Measurements from ENCODE around the gene LIN7A. TPM values are rescaled to one million over a fixed set of nuclear protein-coding genes. Genes with fewer than 3 reads are reported as not detected.

Gene LIN7A
- total RNA-seq, 1 donor from 2014 or later: 5.8 TPM

DNA sequence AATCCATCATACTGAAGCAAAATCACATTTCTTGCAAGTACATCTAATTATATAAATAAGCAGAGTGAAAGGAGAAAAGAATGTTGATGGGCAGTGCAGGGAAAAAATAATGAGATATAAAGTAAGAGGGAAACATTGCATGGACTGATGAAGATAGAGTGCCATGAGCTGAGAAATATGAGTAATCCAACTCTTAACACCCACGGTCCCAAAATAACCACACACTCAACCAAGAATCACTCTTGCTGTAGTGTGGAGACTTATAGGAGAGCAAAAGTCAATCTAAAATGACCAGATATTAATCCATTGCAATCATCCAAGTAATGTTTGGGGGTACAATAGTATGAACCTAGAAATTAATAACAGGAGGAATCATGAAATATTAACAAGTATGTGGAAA, 180.9 kb downstream of the LIN7A start:
- DNase-seq (ENCODE audit: low spot score): no peak

DNA sequence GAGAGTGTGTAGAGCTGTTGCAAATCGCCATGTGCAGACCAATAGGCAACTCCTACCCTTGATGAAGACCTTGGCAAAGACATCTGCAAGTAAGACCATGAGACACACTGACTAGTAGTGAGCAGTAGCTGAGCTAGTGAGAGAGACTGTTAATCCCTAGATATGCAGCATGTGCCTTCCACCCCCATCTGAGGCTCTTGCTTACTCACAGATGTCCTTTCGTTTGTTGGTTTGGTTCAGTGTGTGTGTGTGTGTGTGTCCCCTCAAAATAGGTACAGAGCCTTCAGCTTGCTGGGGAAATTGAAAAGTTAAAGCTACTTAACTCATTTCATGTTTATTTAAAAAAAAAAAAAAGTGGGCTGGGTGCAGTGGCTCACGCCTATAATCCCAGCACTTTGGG, 183.5 kb downstream of the LIN7A start:
- no peak for DNase-seq (ENCODE audit: low spot score)

DNA sequence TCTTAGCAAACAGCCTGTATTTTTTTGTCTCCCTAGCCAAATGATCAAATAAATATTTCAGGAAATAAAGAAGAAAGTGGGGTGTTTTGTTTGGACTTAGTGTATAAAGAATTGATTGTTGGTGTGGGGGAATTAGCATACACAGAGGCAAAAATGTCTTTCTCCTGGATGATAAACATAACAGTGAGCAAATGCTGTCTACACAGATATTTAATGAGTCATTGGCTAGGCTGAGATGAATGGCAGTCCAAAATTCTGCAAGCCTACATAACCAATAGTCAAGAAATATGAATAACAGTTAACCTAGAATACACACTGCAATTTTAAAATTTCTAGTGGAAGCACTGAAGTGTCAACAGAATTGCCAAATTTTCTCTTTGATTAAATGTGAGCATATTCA, 185.3 kb downstream of the LIN7A start:
- DNase-seq (ENCODE audit: low spot score): no peak

DNA sequence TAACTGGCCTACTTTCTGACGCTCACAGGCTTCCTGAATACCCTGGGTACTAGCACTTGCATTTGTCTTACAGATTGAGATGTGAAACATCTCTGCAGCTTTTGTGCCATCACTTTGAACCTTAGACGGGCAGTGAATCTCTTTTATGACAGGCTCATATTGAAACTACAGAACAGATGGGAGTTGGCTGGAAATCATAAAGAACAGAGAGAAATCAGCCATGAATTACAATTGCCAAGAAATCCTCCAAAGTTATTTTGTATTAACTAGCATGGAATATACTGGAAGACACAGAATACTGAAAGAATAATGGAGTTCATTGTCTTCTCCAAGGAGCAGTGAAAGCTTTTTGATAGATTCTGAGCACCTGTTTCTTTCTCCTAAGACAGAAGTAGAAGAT, 188.3 kb downstream of the LIN7A start:
- no peak for DNase-seq (ENCODE audit: low spot score)

DNA sequence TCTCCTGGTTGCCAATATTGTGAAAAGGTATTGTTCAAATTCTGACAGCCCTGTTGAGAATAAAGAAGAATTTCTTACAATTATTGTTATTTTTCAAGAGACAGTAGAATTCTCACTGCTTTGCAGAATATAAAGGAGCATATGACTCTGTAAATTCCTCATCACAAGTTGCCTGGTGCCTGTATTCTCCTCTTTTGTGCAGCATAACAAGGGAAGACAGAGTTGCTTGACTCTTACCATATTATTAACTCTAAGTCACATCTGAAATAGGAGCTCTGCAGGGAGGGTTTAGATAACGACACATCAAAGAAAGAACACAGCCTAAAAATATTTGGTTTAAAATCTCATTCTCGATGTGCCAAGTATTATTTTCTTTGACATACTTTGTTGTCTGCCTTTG, 189.9 kb downstream of the LIN7A start:
- DNase-seq (ENCODE audit: low spot score): no peak

DNA sequence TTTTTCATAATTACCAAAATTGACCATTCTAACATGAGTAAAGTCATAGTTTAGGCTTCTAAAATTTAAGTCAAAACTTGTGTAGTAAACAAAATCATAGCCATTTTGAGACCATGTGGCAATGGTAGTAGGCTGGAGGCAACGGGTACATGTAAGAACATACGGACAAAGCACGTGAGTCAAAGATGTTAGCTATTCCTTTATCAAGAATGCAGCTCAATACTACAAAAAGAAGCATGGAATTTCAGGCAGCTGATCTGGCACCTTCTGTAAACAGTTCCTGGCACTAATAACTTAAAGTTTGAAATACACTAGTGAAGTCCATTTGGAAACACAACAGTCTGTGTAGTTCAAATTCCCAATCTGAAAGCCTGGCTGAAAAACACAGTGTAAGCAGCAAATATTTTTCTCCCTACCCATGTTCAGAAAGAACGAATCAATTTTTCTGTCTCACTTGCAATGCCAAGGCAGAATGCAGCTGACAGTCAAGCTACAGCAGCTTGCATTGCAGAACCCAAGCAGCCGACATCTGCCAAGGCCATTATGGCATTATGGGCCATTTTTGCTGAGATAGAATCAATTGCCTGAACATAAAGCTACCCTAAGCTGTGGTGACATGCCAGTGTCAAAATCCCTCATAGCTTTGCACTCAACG, 191.8 kb downstream of the LIN7A start:
- no peak for DNase-seq (ENCODE audit: low spot score)

Small RNA genes within 50 kb of the gene (microRNA-seq; reads per million reads assigned to microRNA genes)
- not detected for gene MIR617 (ENCODE audit: borderline number of aligned reads)
- not detected for gene MIR618 (ENCODE audit: borderline number of aligned reads)

Other genes starting within 250 kb of the LIN7A start
- gene MYF6, start 230.3 kb downstream of the LIN7A start, total RNA-seq: not detected
- not detected for gene MYF5, start 221.0 kb downstream of the LIN7A start, total RNA-seq
- 36.2 TPM for gene ACSS3, start 140.1 kb upstream of the LIN7A start, total RNA-seq

Data from mesenteric fat pad (tissue), 1 donor.